Measurements from ENCODE around the gene SF3B5.

DNA sequence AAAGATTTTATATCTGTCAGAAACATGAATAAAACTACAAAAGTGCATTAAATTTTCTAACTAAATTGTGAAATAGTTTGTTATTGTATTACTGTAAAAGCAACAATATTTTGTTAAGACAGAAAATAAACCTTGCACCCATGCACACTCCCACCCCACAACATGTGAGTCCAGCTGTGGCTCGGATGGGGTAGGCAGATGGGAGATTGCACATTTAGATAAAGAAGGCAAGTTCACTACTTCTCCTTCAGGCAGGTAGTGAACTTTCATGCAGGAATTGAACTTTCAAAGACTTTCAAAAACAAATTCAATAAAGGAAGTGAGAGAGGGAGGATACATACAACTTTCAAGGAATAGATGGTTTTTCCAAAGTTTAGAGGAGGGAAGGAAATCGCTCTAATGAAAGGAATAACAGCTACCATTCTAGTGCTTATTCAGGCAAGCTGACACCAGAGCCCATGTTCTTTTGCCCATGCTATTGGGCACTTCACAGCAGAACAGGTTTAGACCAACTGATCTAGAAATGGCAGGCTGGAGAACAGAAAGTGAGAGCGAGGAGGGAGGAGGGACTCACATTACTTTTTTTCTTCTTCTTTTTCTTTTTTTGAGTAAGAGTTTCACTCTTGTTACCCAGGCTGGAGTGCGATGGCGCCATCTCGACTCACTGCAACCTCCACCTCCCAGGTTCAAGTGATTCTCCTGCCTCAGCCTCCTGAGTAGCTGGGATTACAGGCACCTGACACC, 28.5 kb downstream of the SF3B5 start:
- TF ChIP-seq CTCF (IDR thresholded peaks at IDR 0.05; ENCODE audit: insufficient read depth, low read depth, low read length) (no peak), EZH2 (IDR thresholded peaks at IDR 0.05; ENCODE audit: insufficient read depth, low read length) (no peak)

Measured in astrocyte (in vitro differentiated cells and primary cell).